GM10266 (cell line): ENCODE data around the gene TSSK2.
"Not testable (repeated sequence)": the region's sequence is repeated elsewhere in the genome, so short reads cannot be mapped to it uniquely, and the experiment has no call there.

Experiments
- DNase-seq: peaks from one replicate; pipeline ENCODE4 v3.0.0; 2012; ENCODE audit errors: extremely low spot score
- CTCF ChIP-seq: IDR thresholded peaks from 2 replicates; pipeline ENCODE4 v1.5.1; 2012; ENCODE audit warnings: mild to moderate bottlenecking, low read depth; ENCODE audit not compliant: control insufficient read depth, insufficient read depth; ENCODE audit errors: missing control alignments

TSSK2 gene

GRCh38 chr22:19130959-19131684 is at the start of gene TSSK2:
Gene TSSK2 (plus strand): TSS chr22:19131308. CDS start chr22:19131400, 92 bp downstream.
- no peak for TF ChIP-seq CTCF
- no peak for DNase-seq

DNA sequence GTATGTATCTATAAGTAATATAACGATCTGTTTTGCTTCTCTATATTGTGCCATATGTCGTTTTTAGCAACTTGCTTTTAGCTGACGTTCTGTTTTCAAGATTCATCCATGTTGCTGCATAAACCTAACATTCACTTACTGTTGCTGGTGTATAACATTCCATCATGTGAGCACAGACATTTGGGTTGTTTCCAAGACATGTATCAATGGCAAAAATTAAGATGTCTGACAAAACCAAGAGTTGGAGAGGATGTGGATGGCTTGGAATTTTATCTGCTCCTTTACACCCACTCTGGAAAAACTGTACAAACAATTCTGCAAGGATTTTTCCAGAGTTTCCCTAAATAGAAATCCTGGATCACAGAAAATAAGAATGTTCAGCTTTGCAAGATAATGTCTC is 49.8 kb upstream of the TSSK2 start:
- TF ChIP-seq CTCF, result no peak
- DNase-seq, result no peak

DNA sequence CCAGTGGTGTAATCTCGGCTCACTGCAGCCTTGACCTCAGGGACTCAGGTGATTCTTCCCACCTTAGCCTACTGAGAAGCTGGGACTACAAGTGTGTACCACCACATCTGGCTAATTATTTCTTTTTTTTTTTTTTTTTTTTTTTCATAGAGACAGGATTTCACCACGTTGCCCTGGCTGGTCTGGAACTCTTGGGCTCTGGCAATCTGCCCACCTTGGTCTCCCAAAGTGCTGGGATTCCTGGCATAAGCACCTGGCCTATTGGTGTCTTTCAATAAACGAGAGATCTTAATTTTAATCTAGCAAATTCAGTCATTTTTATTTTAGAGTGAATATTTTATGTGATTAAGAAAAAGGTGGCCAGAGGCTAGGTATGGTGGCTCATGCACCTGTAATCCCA is 49.0 kb upstream of the TSSK2 start:
- DNase-seq, result no peak
- TF ChIP-seq CTCF, result no peak

GRCh38 chr22:19082793-19083192 is 48.3 kb upstream of the TSSK2 start:
- TF ChIP-seq CTCF, result no peak
- no peak for DNase-seq

DNA sequence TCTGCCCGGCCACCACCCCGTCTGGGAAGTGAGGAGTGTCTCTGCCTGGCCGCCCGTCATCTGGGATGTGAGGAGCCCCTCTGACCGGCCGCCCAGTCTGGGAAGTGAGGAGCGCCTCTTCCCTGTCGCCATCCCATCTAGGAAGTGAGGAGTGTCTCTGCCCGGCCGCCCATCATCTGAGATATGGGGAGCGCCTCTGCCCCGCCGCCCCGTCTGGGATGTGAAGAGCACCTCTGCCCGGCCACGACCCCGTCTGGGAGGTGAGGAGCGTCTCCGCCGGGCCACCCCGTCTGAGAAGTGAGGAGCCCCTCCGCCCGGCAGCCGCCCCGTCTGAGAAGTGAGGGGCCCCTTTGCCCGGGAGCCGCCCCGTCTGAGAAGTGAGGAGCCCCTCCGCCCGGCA is 47.0 kb upstream of the TSSK2 start:
- DNase-seq, result not testable (repeated sequence)

DNA sequence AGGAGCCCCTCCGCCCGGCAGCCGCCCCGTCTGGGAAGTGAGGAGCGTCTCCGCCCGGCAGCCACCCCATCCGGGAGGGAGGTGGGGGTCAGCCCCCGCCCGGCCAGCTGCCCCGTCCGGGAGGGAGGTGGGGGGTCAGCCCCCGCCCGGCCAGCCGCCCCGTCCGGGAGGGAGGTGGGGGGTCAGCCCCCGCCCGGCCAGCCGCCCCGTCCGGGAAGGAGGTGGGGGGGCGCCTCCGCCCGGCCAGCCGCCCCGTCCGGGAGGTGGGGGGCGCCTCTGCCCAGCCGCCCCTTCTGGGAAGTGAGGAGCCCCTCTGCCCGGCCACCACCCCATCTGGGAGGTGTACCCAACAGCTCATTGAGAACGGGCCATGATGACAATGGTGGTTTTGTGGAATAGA is 46.5 kb upstream of the TSSK2 start:
- not testable (repeated sequence) for DNase-seq

DNA sequence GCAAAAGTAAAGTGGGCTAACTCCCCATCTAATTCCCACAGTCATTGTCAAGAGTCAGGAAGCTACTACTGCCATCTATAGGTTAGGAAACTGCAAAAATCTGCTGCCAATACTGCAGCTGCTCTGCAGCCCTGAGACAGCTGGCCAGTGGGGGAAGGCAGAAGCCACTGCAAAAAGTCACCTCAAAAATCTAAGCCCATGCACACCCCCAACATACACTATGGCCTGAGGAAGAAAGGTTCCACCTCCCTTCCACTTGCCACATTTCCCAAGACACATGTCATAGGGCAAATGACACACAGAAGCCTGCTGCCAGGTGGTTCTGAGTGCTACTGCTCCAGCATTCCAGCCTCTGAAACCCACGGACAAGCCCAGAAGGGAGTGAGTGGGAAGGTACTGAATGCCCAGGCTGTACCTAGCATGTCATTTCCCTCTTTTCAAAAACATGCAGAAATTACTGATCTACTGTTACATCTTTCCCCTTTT is 45.8 kb upstream of the TSSK2 start:
- peak; percentile 54 for TF ChIP-seq CTCF
- peak; percentile 69 for DNase-seq

GRCh38 chr22:19086417-19086816 is 44.7 kb upstream of the TSSK2 start:
- no peak for DNase-seq

More at GRCh38 chr22:19086417-19086816, 44.7 kb upstream of the TSSK2 start:
- no peak for TF ChIP-seq CTCF
